ENCODE results near the gene GPR179.

GPR179 gene

DNA sequence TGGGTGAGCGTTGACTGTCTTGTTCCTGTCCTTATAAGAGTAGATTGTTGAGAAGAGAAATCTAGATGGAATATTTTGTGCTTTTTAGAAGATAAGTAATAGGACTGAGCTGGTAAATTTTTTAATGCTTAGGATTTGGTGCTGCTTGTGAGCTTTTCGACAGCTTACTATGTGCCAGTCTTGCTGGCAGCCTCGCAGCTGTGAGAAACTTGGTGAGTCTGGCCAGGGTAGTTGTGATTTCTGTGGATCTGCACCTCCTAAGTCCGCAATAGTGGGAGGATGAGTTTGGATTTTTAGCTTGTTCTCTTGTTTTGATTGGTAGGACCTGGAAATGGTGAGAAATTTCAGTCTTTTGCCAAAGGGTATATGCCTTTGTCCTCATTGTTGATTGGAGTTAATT is 11.5 kb upstream of the GPR179 start:
- H3K4me2 ChIP-seq (ENCODE audit: low read depth, low read length, poor library complexity, severe bottlenecking): peak overlapping the region; percentile 88
- H4K20me1 ChIP-seq (ENCODE audit: insufficient read depth, low read length, poor library complexity, severe bottlenecking): peaks cover 33% of the 10 kb centered on the region
- H3K79me2 ChIP-seq (ENCODE audit: insufficient read depth, low read length): peaks cover 72% of the 10 kb centered on the region
- TF ChIP-seq, protein P1, sequence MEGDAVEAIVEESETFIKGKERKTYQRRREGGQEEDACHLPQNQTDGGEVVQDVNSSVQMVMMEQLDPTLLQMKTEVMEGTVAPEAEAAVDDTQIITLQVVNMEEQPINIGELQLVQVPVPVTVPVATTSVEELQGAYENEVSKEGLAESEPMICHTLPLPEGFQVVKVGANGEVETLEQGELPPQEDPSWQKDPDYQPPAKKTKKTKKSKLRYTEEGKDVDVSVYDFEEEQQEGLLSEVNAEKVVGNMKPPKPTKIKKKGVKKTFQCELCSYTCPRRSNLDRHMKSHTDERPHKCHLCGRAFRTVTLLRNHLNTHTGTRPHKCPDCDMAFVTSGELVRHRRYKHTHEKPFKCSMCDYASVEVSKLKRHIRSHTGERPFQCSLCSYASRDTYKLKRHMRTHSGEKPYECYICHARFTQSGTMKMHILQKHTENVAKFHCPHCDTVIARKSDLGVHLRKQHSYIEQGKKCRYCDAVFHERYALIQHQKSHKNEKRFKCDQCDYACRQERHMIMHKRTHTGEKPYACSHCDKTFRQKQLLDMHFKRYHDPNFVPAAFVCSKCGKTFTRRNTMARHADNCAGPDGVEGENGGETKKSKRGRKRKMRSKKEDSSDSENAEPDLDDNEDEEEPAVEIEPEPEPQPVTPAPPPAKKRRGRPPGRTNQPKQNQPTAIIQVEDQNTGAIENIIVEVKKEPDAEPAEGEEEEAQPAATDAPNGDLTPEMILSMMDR (conservative IDR thresholded peaks at IDR 0.05; ENCODE audit: low read length): no peak
- no peak for TF ChIP-seq EZH2phosphoT487 (IDR thresholded peaks at IDR 0.05; ENCODE audit: borderline replicate concordance)
- H3K27me3 ChIP-seq (ENCODE audit: insufficient read depth, low read length, poor library complexity, severe bottlenecking): no peaks in the 10 kb centered on the region
- H3K4me3 ChIP-seq (ENCODE audit: low read length, poor library complexity, severe bottlenecking): peak overlapping the region; percentile 81
- H3F3A ChIP-seq (ENCODE audit: low read depth): no peaks in the 10 kb centered on the region
- no peaks in the 10 kb centered on the region for H3K9me3 ChIP-seq (ENCODE audit: insufficient read depth, low read depth, low read length)
- no peaks in the 10 kb centered on the region for H3K9me2 ChIP-seq (replicated peaks; ENCODE audit: low read depth, low read length)
- no peaks in the 10 kb centered on the region for H3K36me3 ChIP-seq (ENCODE audit: insufficient read depth, low read length)
- H3K4me1 ChIP-seq (ENCODE audit: insufficient read depth, low read length, poor library complexity, severe bottlenecking): peaks cover 65% of the 10 kb centered on the region
- H2AFZ ChIP-seq (ENCODE audit: low read length): no peak overlapping the region
- H3K9ac ChIP-seq (ENCODE audit: low read depth, low read length, poor library complexity, severe bottlenecking): peak overlapping the region; percentile 81

DNA sequence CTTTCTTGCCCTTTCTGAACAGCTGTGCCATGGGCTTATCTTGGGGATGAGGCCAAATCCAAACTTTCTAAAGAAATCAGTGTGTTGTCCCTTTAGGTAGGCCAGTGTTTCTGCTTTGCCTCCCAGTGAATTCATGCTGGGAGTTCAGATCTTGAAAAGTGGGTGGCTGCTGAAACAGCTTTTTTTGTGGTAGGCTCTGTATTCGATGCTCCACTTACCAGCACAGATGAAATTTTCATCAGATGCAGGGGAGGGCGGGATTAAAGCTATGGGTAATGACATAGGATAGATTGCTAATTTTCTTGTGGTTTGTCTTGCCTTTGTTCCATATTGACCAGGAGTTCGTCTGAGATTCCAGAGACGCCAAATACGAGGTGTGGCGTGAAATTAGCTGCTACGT is 10.7 kb upstream of the GPR179 start:
- peaks cover 72% of the 10 kb centered on the region for H3K79me2 ChIP-seq (ENCODE audit: insufficient read depth, low read length)
- H2AFZ ChIP-seq (ENCODE audit: low read length): no peak overlapping the region
- H3F3A ChIP-seq (ENCODE audit: low read depth): no peaks in the 10 kb centered on the region
- no peaks in the 10 kb centered on the region for H3K9me2 ChIP-seq (replicated peaks; ENCODE audit: low read depth, low read length)
- no peaks in the 10 kb centered on the region for H3K27me3 ChIP-seq (ENCODE audit: insufficient read depth, low read length, poor library complexity, severe bottlenecking)
- no peaks in the 10 kb centered on the region for H3K36me3 ChIP-seq (ENCODE audit: insufficient read depth, low read length)
- TF ChIP-seq, protein P1 (conservative IDR thresholded peaks at IDR 0.05; ENCODE audit: low read length): no peak
- TF ChIP-seq EZH2phosphoT487 (IDR thresholded peaks at IDR 0.05; ENCODE audit: borderline replicate concordance): no peak
- H3K4me3 ChIP-seq (ENCODE audit: low read length, poor library complexity, severe bottlenecking): peak overlapping the region; percentile 81
- peak overlapping the region; percentile 88 for H3K4me2 ChIP-seq (ENCODE audit: low read depth, low read length, poor library complexity, severe bottlenecking)
- H3K9ac ChIP-seq (ENCODE audit: low read depth, low read length, poor library complexity, severe bottlenecking): peak overlapping the region; percentile 81
- peaks cover 33% of the 10 kb centered on the region for H4K20me1 ChIP-seq (ENCODE audit: insufficient read depth, low read length, poor library complexity, severe bottlenecking)
- H3K9me3 ChIP-seq (ENCODE audit: insufficient read depth, low read depth, low read length): no peaks in the 10 kb centered on the region
- peaks cover 65% of the 10 kb centered on the region for H3K4me1 ChIP-seq (ENCODE audit: insufficient read depth, low read length, poor library complexity, severe bottlenecking)

DNA sequence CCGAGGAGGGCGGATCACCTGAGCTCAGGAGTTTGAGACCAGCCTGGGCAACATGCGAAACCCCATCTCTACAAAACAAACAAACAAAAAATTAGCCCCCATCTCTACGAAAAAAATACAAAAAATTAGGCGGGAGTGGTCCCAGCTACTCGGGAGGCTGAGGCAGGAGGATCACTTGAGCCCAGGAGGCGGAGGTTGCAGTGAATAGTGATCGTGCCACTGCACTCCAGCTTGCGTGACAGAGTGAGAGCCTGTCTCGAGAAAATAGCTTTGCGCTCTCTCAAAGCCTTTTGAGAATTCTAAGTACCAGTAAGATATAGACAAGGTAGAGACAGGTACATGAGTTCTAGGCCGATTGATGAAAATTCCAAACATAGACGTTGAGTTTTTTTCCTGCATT is 9.9 kb upstream of the GPR179 start:
- Histone ChIP-seq H3K9me2 (replicated peaks; ENCODE audit: low read depth, low read length) (no peaks in the 10 kb centered on the region), H3K9ac (ENCODE audit: low read depth, low read length, poor library complexity, severe bottlenecking) (peak overlapping the region; percentile 81), H3K79me2 (ENCODE audit: insufficient read depth, low read length) (peaks cover 65% of the 10 kb centered on the region), H3K9me3 (ENCODE audit: insufficient read depth, low read depth, low read length) (no peaks in the 10 kb centered on the region), H3K4me2 (ENCODE audit: low read depth, low read length, poor library complexity, severe bottlenecking) (peak overlapping the region; percentile 88), H3K4me1 (ENCODE audit: insufficient read depth, low read length, poor library complexity, severe bottlenecking) (peaks cover 61% of the 10 kb centered on the region), H3K4me3 (ENCODE audit: low read length, poor library complexity, severe bottlenecking) (peak overlapping the region; percentile 81), H2AFZ (ENCODE audit: low read length) (no peak overlapping the region), H3K27me3 (ENCODE audit: insufficient read depth, low read length, poor library complexity, severe bottlenecking) (no peaks in the 10 kb centered on the region), H3K36me3 (ENCODE audit: insufficient read depth, low read length) (no peaks in the 10 kb centered on the region), H3F3A (ENCODE audit: low read depth) (no peaks in the 10 kb centered on the region), H4K20me1 (ENCODE audit: insufficient read depth, low read length, poor library complexity, severe bottlenecking) (peaks cover 33% of the 10 kb centered on the region)
- TF ChIP-seq, protein P1 (conservative IDR thresholded peaks at IDR 0.05; ENCODE audit: low read length): no peak
- TF ChIP-seq EZH2phosphoT487 (IDR thresholded peaks at IDR 0.05; ENCODE audit: borderline replicate concordance): no peak
